HEK293 (cell line): Measurements from ENCODE around the gene WWOX.

ENCODE experiments used
- CTCF ChIA-PET: fragments of 350-600 bp; formaldehyde crosslinking; extraction: SDS; loops from one replicate; lab custom pipeline; 2021; ENCODE audit warnings: antibody characterized with exemption; lab: Yijun Ruan, JAX
- POLR2A ChIA-PET: fragments of 300-600 bp; formaldehyde crosslinking; extraction: SDS; loops from one replicate; lab custom pipeline; 2020; ENCODE audit warnings: antibody characterized with exemption, inconsistent platforms; lab: Yijun Ruan, JAX
- H3K27ac ChIP-seq: fragments of 200-500 bp; sonication (Bioruptor generic); 2 replicates; pipeline ENCODE4 v1.5.1; 2014; ENCODE audit warnings: low read depth, low read length, control low read depth, inconsistent platforms; ENCODE audit errors: extremely low read depth
- H3K36me3 ChIP-seq, 2 experiments: fragments of 200-500 bp in 1 of 2; sonication (Bioruptor generic) in 1 of 2; 1 replicate in 1 of 2; 2 replicates in 1 of 2; pipeline ENCODE4 v1.5.1; 2014 to 2017; ENCODE audit warnings: inconsistent platforms in 2 of 2, low read length in 2 of 2; ENCODE audit not compliant: control insufficient read depth in 2 of 2, insufficient read depth in 1 of 2
- H3K4me1 ChIP-seq: fragments of 200-500 bp; sonication (Bioruptor generic); 2 replicates; pipeline ENCODE4 v1.5.1; 2014; ENCODE audit warnings: mild to moderate bottlenecking, low read length, inconsistent platforms; ENCODE audit not compliant: control insufficient read depth, insufficient read depth
- H3K4me3 ChIP-seq: 2 replicates; pipeline ENCODE4 v1.5.1; 2011; ENCODE audit warnings: low read depth, mild to moderate bottlenecking, control low read depth, low read length, moderate library complexity
- H3K9me3 ChIP-seq: fragments of 200-500 bp; sonication (Bioruptor generic); 2 replicates; pipeline ENCODE4 v1.5.1; 2014; ENCODE audit warnings: low read depth, low read length, inconsistent platforms; ENCODE audit not compliant: control insufficient read depth, insufficient read depth
- EGR2 ChIP-seq: fragments of 450-650 bp; formaldehyde crosslinking; IDR thresholded peaks from 2 replicates; pipeline ENCODE4 v1.5.1; 2016; ENCODE audit warnings: low read depth, missing biosample characterization, missing genetic modification characterization
- KLF10 ChIP-seq: fragments of 450-650 bp; IDR thresholded peaks from 2 replicates; pipeline ENCODE4 v1.5.1; 2018; ENCODE audit warnings: missing biosample characterization, mild to moderate bottlenecking, missing genetic modification characterization
- KLF16 ChIP-seq: fragments of 450-650 bp; formaldehyde crosslinking; IDR thresholded peaks from 2 replicates; pipeline ENCODE4 v1.5.1; 2017; ENCODE audit warnings: missing biosample characterization, missing genetic modification characterization
- KLF9 ChIP-seq: fragments of 450-650 bp; formaldehyde crosslinking; IDR thresholded peaks from 2 replicates; pipeline ENCODE4 v1.5.1; 2016; ENCODE audit warnings: missing biosample characterization, missing genetic modification characterization, low read depth
- SETDB1 ChIP-seq: IDR thresholded peaks from one replicate; pipeline ENCODE4 v1.6.1; 2017; ENCODE audit warnings: mild to moderate bottlenecking, low read length, moderate library complexity, mixed read lengths; ENCODE audit not compliant: insufficient read length
- SP2 ChIP-seq: fragments of 450-650 bp; formaldehyde crosslinking; IDR thresholded peaks from 2 replicates; pipeline ENCODE4 v1.5.1; 2016; ENCODE audit warnings: missing biosample characterization, missing genetic modification characterization
- ZBTB11 ChIP-seq: fragments of 450-650 bp; formaldehyde crosslinking; conservative IDR thresholded peaks from 2 replicates; pipeline ENCODE4 v1.5.1; 2016; ENCODE audit warnings: low read depth, missing biosample characterization, missing genetic modification characterization
- ZBTB48 ChIP-seq: fragments of 450-650 bp; formaldehyde crosslinking; IDR thresholded peaks from 2 replicates; pipeline ENCODE4 v1.5.1; 2016; ENCODE audit warnings: missing biosample characterization, missing genetic modification characterization
- ZFP37 ChIP-seq: fragments of 450-650 bp; formaldehyde crosslinking; IDR thresholded peaks from 2 replicates; pipeline ENCODE4 v1.5.1; 2016; ENCODE audit warnings: missing biosample characterization, missing genetic modification characterization
- ZNF132 ChIP-seq: fragments of 450-650 bp; formaldehyde crosslinking; IDR thresholded peaks from 2 replicates; pipeline ENCODE4 v1.5.1; 2017; ENCODE audit warnings: missing biosample characterization, missing genetic modification characterization, borderline replicate concordance
- ZNF138 ChIP-seq: fragments of 450-650 bp; formaldehyde crosslinking; IDR thresholded peaks from 2 replicates; pipeline ENCODE4 v1.5.1; 2016; ENCODE audit warnings: missing biosample characterization, missing genetic modification characterization, borderline replicate concordance
- ZNF146 ChIP-seq: fragments of 450-650 bp; formaldehyde crosslinking; IDR thresholded peaks from 2 replicates; pipeline ENCODE4 v1.5.1; 2016; ENCODE audit warnings: missing biosample characterization, missing genetic modification characterization
- ZNF184 ChIP-seq: fragments of 450-650 bp; IDR thresholded peaks from 2 replicates; pipeline ENCODE4 v1.5.1; 2018; ENCODE audit warnings: missing biosample characterization, mild to moderate bottlenecking, missing genetic modification characterization
- ZNF223 ChIP-seq: fragments of 450-650 bp; formaldehyde crosslinking; IDR thresholded peaks from 2 replicates; pipeline ENCODE4 v1.5.1; 2016; ENCODE audit warnings: missing biosample characterization, missing genetic modification characterization
- ZNF423 ChIP-seq: fragments of 450-650 bp; formaldehyde crosslinking; IDR thresholded peaks from 2 replicates; pipeline ENCODE4 v1.5.1; 2016; ENCODE audit warnings: missing biosample characterization, missing genetic modification characterization
- ZNF521 ChIP-seq: fragments of 450-650 bp; formaldehyde crosslinking; IDR thresholded peaks from 2 replicates; pipeline ENCODE4 v1.5.1; 2017; ENCODE audit warnings: missing biosample characterization, mild to moderate bottlenecking, missing genetic modification characterization
- ZNF560 ChIP-seq: fragments of 450-650 bp; formaldehyde crosslinking; IDR thresholded peaks from 2 replicates; pipeline ENCODE4 v1.5.1; 2017; ENCODE audit warnings: missing biosample characterization, missing genetic modification characterization, borderline replicate concordance
- ZNF610 ChIP-seq: fragments of 450-650 bp; formaldehyde crosslinking; IDR thresholded peaks from 2 replicates; pipeline ENCODE4 v1.5.1; 2016; ENCODE audit warnings: missing biosample characterization, missing genetic modification characterization, borderline replicate concordance
- ZNF670 ChIP-seq: fragments of 450-650 bp; formaldehyde crosslinking; IDR thresholded peaks from 2 replicates; pipeline ENCODE4 v1.5.1; 2016; ENCODE audit warnings: missing biosample characterization, missing genetic modification characterization, low read depth
- ZNF747 ChIP-seq: fragments of 450-650 bp; formaldehyde crosslinking; IDR thresholded peaks from 2 replicates; pipeline ENCODE4 v1.5.1; 2016; ENCODE audit warnings: missing biosample characterization, missing genetic modification characterization
- ZNF768 ChIP-seq: fragments of 450-650 bp; formaldehyde crosslinking; IDR thresholded peaks from 2 replicates; pipeline ENCODE4 v1.5.1; 2018; ENCODE audit warnings: missing biosample characterization, mild to moderate bottlenecking, missing genetic modification characterization
- ZNF830 ChIP-seq: fragments of 450-650 bp; IDR thresholded peaks from 2 replicates; pipeline ENCODE4 v1.5.0; 2018; ENCODE audit warnings: missing biosample characterization, missing genetic modification characterization, low read depth, mild to moderate bottlenecking, moderate library complexity
- ZSCAN16 ChIP-seq: fragments of 450-650 bp; formaldehyde crosslinking; IDR thresholded peaks from 2 replicates; pipeline ENCODE4 v1.5.1; 2016; ENCODE audit warnings: missing biosample characterization, missing genetic modification characterization
- TF ChIP-seq, protein P1 (sequence below): fragments of 450-650 bp; formaldehyde crosslinking; IDR thresholded peaks from 2 replicates; pipeline ENCODE4 v1.5.1; 2016; ENCODE audit warnings: missing biosample characterization, missing genetic modification characterization

The WWOX gene

GRCh38 chr16:78895681-78896080 lies 796.2 kb downstream of the WWOX start:
- no peak for TF ChIP-seq ZBTB11 (tag by site-specific recombination)
- no peak for TF ChIP-seq ZNF670 (tag by site-specific recombination)
- Histone ChIP-seq H3K36me3 (no peaks in the 10 kb centered on the region), H3K27ac (no peak overlapping the region), H3K4me3 (no peak overlapping the region), H3K9me3 (no peaks in the 10 kb centered on the region), H3K4me1 (peaks cover 2% of the 10 kb centered on the region; the same call in 1 of the 2 replicates)
- ChIA-PET CTCF (no interaction called here), POLR2A (no interaction called here)

- H3K9me3 ChIP-seq = no peaks in the 10 kb centered on the region
- no peak for TF ChIP-seq ZNF423 (tag by site-specific recombination)
- TF ChIP-seq ZNF610 (tag by site-specific recombination) = no peak
- no peak for TF ChIP-seq ZNF830
- TF ChIP-seq SETDB1 = no peak
- no peak for TF ChIP-seq ZNF747 (tag by site-specific recombination)
- no peak for TF ChIP-seq ZFP37 (tag by site-specific recombination)
- no peak for TF ChIP-seq ZBTB48 (tag by site-specific recombination)
- TF ChIP-seq ZNF184 (tag by site-specific recombination) = no peak
- H3K27ac ChIP-seq = no peak overlapping the region
- peaks cover 2% of the 10 kb centered on the region; the same call in 1 of the 2 replicates for H3K4me1 ChIP-seq
- CTCF ChIA-PET = interaction anchor here (0.7 kb wide), 1 partner anchor 9 kb away, joined by 3 read pairs; no protein-coding TSS in a partner anchor
- H3K36me3 ChIP-seq = no peaks in the 10 kb centered on the region
- POLR2A ChIA-PET = no interaction called here
- no peak overlapping the region for H3K4me3 ChIP-seq
Observed at GRCh38 chr16:78896280-78896679, 796.8 kb downstream of the WWOX start.

DNA sequence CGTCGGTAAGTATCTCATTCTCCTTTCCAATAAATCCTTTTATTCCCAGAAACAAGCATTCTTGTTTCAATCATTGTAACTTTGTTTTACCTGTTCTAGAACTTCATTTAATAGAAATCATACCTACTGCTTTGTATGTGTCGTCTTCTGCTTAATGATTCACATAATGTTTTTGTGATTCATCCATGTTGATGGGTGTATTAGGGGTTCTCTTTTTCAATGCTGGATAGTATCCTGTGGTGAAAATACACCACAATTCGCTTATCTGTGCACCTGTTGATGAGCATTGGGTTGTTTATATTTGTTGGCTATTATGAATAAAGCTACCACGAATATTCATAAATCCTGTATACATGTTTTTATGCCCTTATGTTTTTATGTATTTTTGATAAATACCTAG lies 797.8 kb downstream of the WWOX start:
- H3K4me1 ChIP-seq = peaks cover 2% of the 10 kb centered on the region; the same call in 1 of the 2 replicates
- TF ChIP-seq EGR2 (tag by site-specific recombination) (no peak), ZSCAN16 (tag by site-specific recombination) (no peak), ZNF223 (no peak), ZNF560 (no peak), ZNF138 (no peak), ZNF132 (no peak), ZNF146 (no peak), ZNF521 (no peak), KLF9 (tag by site-specific recombination) (no peak), ZNF184 (tag by site-specific recombination) (no peak), KLF10 (tag by site-specific recombination) (no peak), SP2 (tag by site-specific recombination) (no peak), ZNF768 (tag by site-specific recombination) (no peak), KLF16 (tag by site-specific recombination) (no peak)
- TF ChIP-seq, protein P1, sequence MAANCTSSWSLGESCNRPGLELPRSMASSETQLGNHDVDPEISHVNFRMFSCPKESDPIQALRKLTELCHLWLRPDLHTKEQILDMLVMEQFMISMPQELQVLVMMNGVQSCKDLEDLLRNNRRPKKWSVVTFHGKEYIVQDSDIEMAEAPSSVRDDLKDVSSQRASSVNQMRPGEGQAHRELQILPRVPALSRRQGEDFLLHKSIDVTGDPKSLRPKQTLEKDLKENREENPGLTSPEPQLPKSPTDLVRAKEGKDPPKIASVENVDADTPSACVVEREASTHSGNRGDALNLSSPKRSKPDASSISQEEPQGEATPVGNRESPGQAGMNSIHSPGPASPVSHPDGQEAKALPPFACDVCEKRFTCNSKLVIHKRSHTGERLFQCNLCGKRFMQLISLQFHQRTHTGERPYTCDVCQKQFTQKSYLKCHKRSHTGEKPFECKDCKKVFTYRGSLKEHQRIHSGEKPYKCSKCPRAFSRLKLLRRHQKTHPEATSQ (tag by site-specific recombination) = no peak
- ChIA-PET CTCF (interaction anchor here (0.7 kb wide), 1 partner anchor 365 kb away, joined by 3 read pairs; no protein-coding TSS in a partner anchor), POLR2A (no interaction called here)
- H3K4me3 ChIP-seq = no peak overlapping the region
- no peaks in the 10 kb centered on the region for H3K36me3 ChIP-seq
- no peaks in the 10 kb centered on the region for H3K9me3 ChIP-seq
- H3K27ac ChIP-seq = no peak overlapping the region
